Peyer's patch (tissue), 4 donors: ENCODE results near the gene CDC37. TPM values are rescaled to one million over a fixed set of nuclear protein-coding genes. Genes with fewer than 3 reads are reported as not detected.

Experiments
- DNase-seq, 3 donors: peaks; one replicate each; pipeline ENCODE4 v3.0.0-alpha.2; 2017 to 2019
- H3K27ac ChIP-seq, 4 donors: fragments of 200-600 bp; sonication (generic); one replicate each; pipeline ENCODE4 v1.5.1; 2016 to 2019
- H3K27me3 ChIP-seq, 2 donors: fragments of 200-600 bp; sonication (generic); one replicate each; pipeline ENCODE4 v1.5.1; 2019
- H3K36me3 ChIP-seq, 3 donors: fragments of 200-600 bp; sonication (generic); one replicate each; pipeline ENCODE4 v1.5.1; 2016 to 2019
- H3K4me1 ChIP-seq, 4 donors: fragments of 200-600 bp; sonication (generic); one replicate each; pipeline ENCODE4 v1.5.1; 2016 to 2019
- H3K4me3 ChIP-seq, 4 donors: fragments of 200-600 bp; sonication (generic); 1 replicate in 3 of 4; 2 replicates in 1 of 4; pipeline ENCODE4 v1.5.1; 2016 to 2019; ENCODE audit warnings: mild to moderate bottlenecking in 1 of 4
- H3K9me3 ChIP-seq, 4 donors: fragments of 200-600 bp; sonication (generic); one replicate each; pipeline ENCODE4 v1.5.1; 2016 to 2019; ENCODE audit warnings: mild to moderate bottlenecking in 1 of 4
- POLR2A ChIP-seq, 2 donors: fragments of 450-650 bp; IDR thresholded peaks; one replicate each; pipeline ENCODE4 v1.5.1; 2017; ENCODE audit warnings: antibody characterized with exemption in 2 of 2, mild to moderate bottlenecking in 2 of 2, moderate library complexity in 2 of 2
- total RNA-seq, 4 donors: library from RNA; depleted of rRNA; stranded (reverse); fragments of >200 nt; gene quantifications; one replicate each; pipeline ENCODE4 v1.1.0, GENCODE V29; 2016
- TF ChIP-seq, protein P1 (sequence below), 6 experiments: fragments of 450-650 bp in 4 of 6; fragments of 200-600 bp in 2 of 6; sonication (generic) in 1 of 6; IDR thresholded peaks; one replicate each; pipeline ENCODE4 v1.5.1; 2017 to 2019; ENCODE audit warnings: antibody characterized with exemption in 6 of 6, mild to moderate bottlenecking in 3 of 6, moderate library complexity in 1 of 6

Gene CDC37
- total RNA-seq, 4 donors from 2014 or later = 118 to 443 (median 159) TPM

DNA sequence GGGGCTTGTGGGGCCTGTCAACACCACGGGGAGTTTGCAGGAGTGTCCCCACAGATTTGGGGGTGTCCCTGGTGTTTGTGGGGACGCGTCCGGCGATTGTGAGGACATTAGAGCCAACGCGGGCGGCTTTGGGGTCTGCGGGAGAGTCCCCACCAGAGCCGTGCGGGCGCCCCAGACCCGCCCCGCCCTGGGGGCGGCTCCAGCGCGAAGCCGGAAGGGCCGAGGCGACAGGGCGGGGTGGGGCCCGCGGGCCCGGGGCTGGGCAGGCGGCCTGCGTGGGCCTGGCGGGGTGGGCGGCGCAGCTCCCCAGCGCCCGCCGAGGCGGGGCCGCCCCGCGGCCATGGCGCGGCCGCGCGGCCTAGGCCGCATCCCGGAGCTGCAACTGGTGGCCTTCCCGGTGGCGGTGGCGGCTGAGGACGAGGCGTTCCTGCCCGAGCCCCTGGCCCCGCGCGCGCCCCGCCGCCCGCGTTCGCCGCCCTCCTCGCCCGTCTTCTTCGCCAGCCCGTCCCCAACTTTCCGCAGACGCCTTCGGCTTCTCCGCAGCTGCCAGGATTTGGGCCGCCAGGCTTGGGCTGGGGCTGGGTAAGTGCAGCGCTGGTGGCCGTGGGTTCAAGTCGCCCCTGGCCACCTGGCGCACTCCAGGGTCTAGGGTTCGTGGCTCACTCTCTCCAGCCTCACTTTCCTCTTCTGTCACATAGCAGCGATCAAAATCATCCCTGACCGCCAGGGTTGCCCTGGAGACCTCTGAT lies 27.3 kb upstream of the CDC37 start:
- Histone ChIP-seq H3K27me3 (no peaks in the 10 kb centered on the region), H3K27ac (peak overlapping the region; percentile 75 to 87 (median 79))
- peak in 1 of 3 donors; percentile 68 for DNase-seq

GRCh38 chr19:10428996-10429381 lies 25.6 kb upstream of the CDC37 start:
- Histone ChIP-seq H3K4me3 (no peak overlapping the region), H3K27me3 (peaks cover 0 to 10% of the 10 kb centered on the region in 2 donors), H3K36me3 (no peaks in the 10 kb centered on the region), H3K27ac (peak overlapping the region in 2 of 4 donors; percentile 24 to 64), H3K9me3 (no peaks in the 10 kb centered on the region), H3K4me1 (peaks cover 3 to 38% (median 37%) of the 10 kb centered on the region in 4 donors)
- TF ChIP-seq POLR2A (IDR thresholded peaks at IDR 0.05) = no peak
- TF ChIP-seq, protein P1, sequence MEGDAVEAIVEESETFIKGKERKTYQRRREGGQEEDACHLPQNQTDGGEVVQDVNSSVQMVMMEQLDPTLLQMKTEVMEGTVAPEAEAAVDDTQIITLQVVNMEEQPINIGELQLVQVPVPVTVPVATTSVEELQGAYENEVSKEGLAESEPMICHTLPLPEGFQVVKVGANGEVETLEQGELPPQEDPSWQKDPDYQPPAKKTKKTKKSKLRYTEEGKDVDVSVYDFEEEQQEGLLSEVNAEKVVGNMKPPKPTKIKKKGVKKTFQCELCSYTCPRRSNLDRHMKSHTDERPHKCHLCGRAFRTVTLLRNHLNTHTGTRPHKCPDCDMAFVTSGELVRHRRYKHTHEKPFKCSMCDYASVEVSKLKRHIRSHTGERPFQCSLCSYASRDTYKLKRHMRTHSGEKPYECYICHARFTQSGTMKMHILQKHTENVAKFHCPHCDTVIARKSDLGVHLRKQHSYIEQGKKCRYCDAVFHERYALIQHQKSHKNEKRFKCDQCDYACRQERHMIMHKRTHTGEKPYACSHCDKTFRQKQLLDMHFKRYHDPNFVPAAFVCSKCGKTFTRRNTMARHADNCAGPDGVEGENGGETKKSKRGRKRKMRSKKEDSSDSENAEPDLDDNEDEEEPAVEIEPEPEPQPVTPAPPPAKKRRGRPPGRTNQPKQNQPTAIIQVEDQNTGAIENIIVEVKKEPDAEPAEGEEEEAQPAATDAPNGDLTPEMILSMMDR (IDR thresholded peaks at IDR 0.05) = no peak
- DNase-seq = no peak

More for the DNA sequence above, 27.3 kb upstream of the CDC37 start:
- Histone ChIP-seq H3K36me3 (no peaks in the 10 kb centered on the region), H3K4me1 (peaks cover 3 to 25% (median 21%) of the 10 kb centered on the region in 4 donors), H3K4me3 (peak overlapping the region; percentile 54 to 64 (median 59)), H3K9me3 (no peaks in the 10 kb centered on the region)
- TF ChIP-seq, protein P1 (IDR thresholded peaks at IDR 0.05) = peak in 3 of 6 experiments; percentile 4 to 10 (median 7)
- no peak for TF ChIP-seq POLR2A (IDR thresholded peaks at IDR 0.05)

DNA sequence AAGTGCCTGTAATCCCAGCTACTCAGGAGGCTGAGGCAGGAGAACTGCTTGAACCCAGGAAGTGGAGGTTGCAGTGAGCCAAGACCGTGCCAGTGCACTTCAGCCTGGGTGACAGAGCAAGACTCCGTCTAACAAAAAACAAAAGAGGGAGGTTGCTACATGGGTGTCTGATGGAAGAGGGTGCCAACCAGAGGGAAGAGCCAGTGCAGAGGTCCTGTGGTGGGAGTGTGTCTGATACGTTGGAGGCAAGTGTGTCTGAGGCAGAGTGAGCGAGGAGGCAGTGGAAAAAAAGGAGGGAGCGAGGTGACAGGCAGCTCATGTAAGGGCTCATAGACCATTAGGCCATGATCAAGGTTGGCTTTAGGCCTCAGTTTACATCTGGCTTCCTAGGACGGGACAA lies 23.8 kb upstream of the CDC37 start:
- H3K27ac ChIP-seq = peak overlapping the region in 2 of 4 donors; percentile 46 to 64
- TF ChIP-seq, protein P1 (IDR thresholded peaks at IDR 0.05) = no peak
- no peak for TF ChIP-seq POLR2A (IDR thresholded peaks at IDR 0.05)
- no peak overlapping the region for H3K4me3 ChIP-seq
- no peaks in the 10 kb centered on the region for H3K9me3 ChIP-seq
- H3K4me1 ChIP-seq = peaks cover 3 to 37% (median 35%) of the 10 kb centered on the region in 4 donors
- peaks cover 0 to 15% of the 10 kb centered on the region in 2 donors for H3K27me3 ChIP-seq
- no peaks in the 10 kb centered on the region for H3K36me3 ChIP-seq
- no peak for DNase-seq

DNA sequence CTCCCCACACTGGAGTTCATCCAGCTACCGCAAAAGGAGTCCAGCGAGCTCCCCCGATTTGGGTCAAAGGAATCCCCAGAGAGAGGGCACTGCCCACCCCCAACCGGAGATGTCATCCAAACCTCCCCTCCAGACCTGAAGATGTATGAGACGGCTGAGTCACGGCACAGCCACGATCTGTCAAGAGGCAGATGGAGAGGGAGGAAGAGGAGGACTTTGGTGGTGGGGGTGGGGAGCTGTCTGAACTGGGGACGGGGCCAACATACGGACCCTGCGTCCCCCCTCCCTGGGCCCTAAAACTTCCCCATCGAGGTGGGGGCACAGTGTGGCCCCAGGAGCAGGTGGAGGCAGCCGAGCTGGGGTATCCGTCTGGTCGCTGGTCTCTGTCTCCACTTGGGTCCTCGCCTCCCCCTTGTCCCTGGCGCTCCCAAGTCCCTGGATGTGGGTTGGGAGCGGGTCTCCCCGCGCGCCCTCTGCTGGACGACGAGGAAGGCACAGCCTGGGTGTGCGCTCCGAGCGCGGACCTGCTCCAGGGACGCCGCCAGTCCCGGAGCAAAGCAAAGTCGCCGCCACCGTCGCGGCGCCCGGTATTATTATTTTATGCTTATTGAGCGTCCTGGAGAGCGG lies 20.8 kb upstream of the CDC37 start:
- Histone ChIP-seq H3K4me3 (peak overlapping the region; percentile 17 to 43 (median 36)), H3K27me3 (peaks cover 0 to 44% of the 10 kb centered on the region in 2 donors)

GRCh38 chr19:10422846-10423245 lies 19.5 kb upstream of the CDC37 start:
- H3K4me1 ChIP-seq = peaks cover 0 to 51% (median 46%) of the 10 kb centered on the region in 4 donors
- no peak for DNase-seq
- no peak overlapping the region for H3K4me3 ChIP-seq
- H3K9me3 ChIP-seq = no peaks in the 10 kb centered on the region
- no peaks in the 10 kb centered on the region for H3K36me3 ChIP-seq
- TF ChIP-seq, protein P1 (IDR thresholded peaks at IDR 0.05) = no peak
- TF ChIP-seq POLR2A (IDR thresholded peaks at IDR 0.05) = no peak
- H3K27me3 ChIP-seq = peaks cover 0 to 57% of the 10 kb centered on the region in 2 donors
- H3K27ac ChIP-seq = no peak overlapping the region

More for the DNA sequence above, 20.8 kb upstream of the CDC37 start:
- peak; percentile 70 to 88 (median 88) for DNase-seq
- no peaks in the 10 kb centered on the region for H3K36me3 ChIP-seq
- TF ChIP-seq POLR2A (IDR thresholded peaks at IDR 0.05) = no peak
- TF ChIP-seq, protein P1 (IDR thresholded peaks at IDR 0.05) = peak; percentile 68 to 94 (median 78)
- no peaks in the 10 kb centered on the region for H3K9me3 ChIP-seq
- peaks cover 0 to 49% (median 44%) of the 10 kb centered on the region in 4 donors for H3K4me1 ChIP-seq
- H3K27ac ChIP-seq = peak overlapping the region; percentile 0 to 69 (median 52)
